AG09319 (cell line): Measurements from ENCODE around the gene CFLAR.
A peak's percentile ranks its signal among the peaks of the same experiment; 100 is the strongest.
"Not testable (repeated sequence)": the region's sequence is repeated elsewhere in the genome, so short reads cannot be mapped to it uniquely, and the experiment has no call there.

Experiments used
- DNase-seq: peaks from one replicate; pipeline ENCODE4 v3.0.0-alpha.2; 2010; ENCODE audit warnings: low read depth; ENCODE audit errors: extremely low read depth
- CTCF ChIP-seq: IDR thresholded peaks from 2 replicates; pipeline ENCODE4 v1.5.1; 2011; ENCODE audit warnings: low read depth, mild to moderate bottlenecking, inconsistent platforms, low read length, moderate library complexity

CFLAR gene

GRCh38 chr2:201174687-201175086 lies 58.7 kb downstream of the CFLAR start:
- TF ChIP-seq CTCF: no peak
- no peak for DNase-seq

- no peak for TF ChIP-seq CTCF
- no peak for DNase-seq
These were observed 60.1 kb downstream of the CFLAR start for GRCh38 chr2:201176081-201176481.

- DNase-seq: no peak
- TF ChIP-seq CTCF: no peak
These were observed 64.0 kb downstream of the CFLAR start for GRCh38 chr2:201180010-201180409.

GRCh38 chr2:201182650-201183364 lies 66.8 kb downstream of the CFLAR start, which contains the start of gene CASP10:
Gene CASP10 (plus strand): TSS chr2:201183141. CDS start chr2:201185778, 2,637 bp downstream.
- peak; percentile 28 for DNase-seq
- peak; percentile 53 for TF ChIP-seq CTCF

GRCh38 chr2:201183365-201183727 lies 67.4 kb downstream of the CFLAR start:
- no peak for DNase-seq

GRCh38 chr2:201183835-201184234 lies 67.9 kb downstream of the CFLAR start:
- DNase-seq: not testable (repeated sequence)

More at GRCh38 chr2:201183365-201183727, 67.4 kb downstream of the CFLAR start:
- no peak for TF ChIP-seq CTCF

- DNase-seq: not testable (repeated sequence)
These were observed 68.3 kb downstream of the CFLAR start for GRCh38 chr2:201184248-201184647.

GRCh38 chr2:201185863-201186262 lies 69.9 kb downstream of the CFLAR start:
- no peak for DNase-seq
- no peak for TF ChIP-seq CTCF
